BE2C (cell line): ENCODE results near the gene LRRC7.

Source experiments
- DNase-seq: peaks from one replicate; pipeline ENCODE4 v3.0.0-alpha.2; 2020
- H3K27me3 ChIP-seq: fragments of 250-450 bp; sonication (Bioruptor Pico); 2 replicates; pipeline ENCODE4 v1.5.1; 2020; ENCODE audit warnings: mild to moderate bottlenecking
- H3K36me3 ChIP-seq: fragments of 250-450 bp; sonication (Bioruptor Pico); 2 replicates; pipeline ENCODE4 v1.5.1; 2020; ENCODE audit warnings: mild to moderate bottlenecking
- H3K4me1 ChIP-seq: fragments of 250-450 bp; sonication (Bioruptor Pico); 2 replicates; pipeline ENCODE4 v1.5.1; 2020
- H3K4me3 ChIP-seq: 2 replicates; pipeline ENCODE4 v1.5.1; 2011; ENCODE audit warnings: low read depth, low read length
- H3K9me3 ChIP-seq: fragments of 250-450 bp; sonication (Bioruptor Pico); 2 replicates; pipeline ENCODE4 v1.5.1; 2020
- CTCF ChIP-seq: IDR thresholded peaks from 2 replicates; pipeline ENCODE4 v1.5.1; 2012; ENCODE audit warnings: mild to moderate bottlenecking, low read depth, low read length

LRRC7 gene

GRCh38 chr1:70142075-70142474 lies 574.4 kb downstream of the LRRC7 start:
- H3K4me1 ChIP-seq, result no peaks in the 10 kb centered on the region
- H3K36me3 ChIP-seq, result no peaks in the 10 kb centered on the region
- H3K4me3 ChIP-seq, result no peak overlapping the region
- no peaks in the 10 kb centered on the region for H3K27me3 ChIP-seq
- TF ChIP-seq CTCF, result no peak
- no peak for DNase-seq
- no peaks in the 10 kb centered on the region for H3K9me3 ChIP-seq

- Histone ChIP-seq H3K4me1 (no peaks in the 10 kb centered on the region), H3K27me3 (no peaks in the 10 kb centered on the region), H3K9me3 (no peaks in the 10 kb centered on the region), H3K4me3 (no peak overlapping the region), H3K36me3 (no peaks in the 10 kb centered on the region)
- no peak for DNase-seq
- TF ChIP-seq CTCF, result no peak
Observed at GRCh38 chr1:70143048-70143659, 575.4 kb downstream of the LRRC7 start.

GRCh38 chr1:70146488-70146887 lies 578.8 kb downstream of the LRRC7 start:
- H3K4me1 ChIP-seq, result no peaks in the 10 kb centered on the region
- no peak for TF ChIP-seq CTCF
- no peak overlapping the region for H3K4me3 ChIP-seq
- no peaks in the 10 kb centered on the region for H3K36me3 ChIP-seq
- no peak for DNase-seq
- no peaks in the 10 kb centered on the region for H3K9me3 ChIP-seq
- H3K27me3 ChIP-seq, result no peaks in the 10 kb centered on the region

- Histone ChIP-seq H3K36me3 (no peaks in the 10 kb centered on the region), H3K4me3 (no peak overlapping the region), H3K27me3 (no peaks in the 10 kb centered on the region), H3K4me1 (no peaks in the 10 kb centered on the region), H3K9me3 (no peaks in the 10 kb centered on the region)
- no peak for TF ChIP-seq CTCF
- no peak for DNase-seq
Observed at GRCh38 chr1:70150444-70150843, 582.7 kb downstream of the LRRC7 start.

- H3K36me3 ChIP-seq, result no peaks in the 10 kb centered on the region
- no peak overlapping the region for H3K4me3 ChIP-seq
- TF ChIP-seq CTCF, result no peak
Observed at GRCh38 chr1:70153739-70154138, 586.0 kb downstream of the LRRC7 start.

GRCh38 chr1:70156529-70157120 lies 588.9 kb downstream of the LRRC7 start:
- H3K4me3 ChIP-seq, result no peak overlapping the region
- H3K4me1 ChIP-seq, result no peaks in the 10 kb centered on the region
- H3K27me3 ChIP-seq, result no peaks in the 10 kb centered on the region
- no peaks in the 10 kb centered on the region for H3K36me3 ChIP-seq
- H3K9me3 ChIP-seq, result no peaks in the 10 kb centered on the region
- DNase-seq, result no peak
- no peak for TF ChIP-seq CTCF

More at GRCh38 chr1:70153739-70154138, 586.0 kb downstream of the LRRC7 start:
- DNase-seq, result no peak
- H3K27me3 ChIP-seq, result no peaks in the 10 kb centered on the region
- H3K4me1 ChIP-seq, result no peaks in the 10 kb centered on the region
- no peaks in the 10 kb centered on the region for H3K9me3 ChIP-seq
